Limb (tissue), 2 donors: Measurements from ENCODE around the gene TENM3.
"Not testable (repeated sequence)": the region's sequence is repeated elsewhere in the genome, so short reads cannot be mapped to it uniquely, and the experiment has no call there.

ENCODE experiments used
- DNase-seq, 2 donors: peaks; one replicate each; pipeline ENCODE4 v3.0.0-alpha.2; 2016; ENCODE audit errors: extremely low spot score in 2 of 2

TENM3 gene

DNA sequence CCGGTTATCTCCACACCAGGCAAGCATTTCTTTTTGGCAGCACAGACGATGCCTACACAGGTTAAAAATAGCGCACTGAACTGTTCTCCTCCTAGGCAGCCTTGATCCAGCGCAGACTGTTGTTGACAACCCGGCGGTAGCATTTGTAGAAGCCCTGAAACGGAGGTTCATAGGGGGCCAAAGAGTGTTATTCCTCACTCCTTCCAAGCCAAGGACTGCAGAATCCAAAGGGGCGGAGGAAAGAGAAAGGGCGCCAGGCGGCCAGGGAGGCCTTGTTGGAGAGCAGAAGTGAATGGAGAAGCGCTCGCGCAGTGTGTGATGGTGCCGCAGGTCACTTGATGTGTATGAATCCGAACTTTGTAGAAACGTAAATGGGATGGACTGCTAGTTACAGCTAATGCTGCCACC, 82.7 kb downstream of the TENM3 start:
- DNase-seq = no peak

DNA sequence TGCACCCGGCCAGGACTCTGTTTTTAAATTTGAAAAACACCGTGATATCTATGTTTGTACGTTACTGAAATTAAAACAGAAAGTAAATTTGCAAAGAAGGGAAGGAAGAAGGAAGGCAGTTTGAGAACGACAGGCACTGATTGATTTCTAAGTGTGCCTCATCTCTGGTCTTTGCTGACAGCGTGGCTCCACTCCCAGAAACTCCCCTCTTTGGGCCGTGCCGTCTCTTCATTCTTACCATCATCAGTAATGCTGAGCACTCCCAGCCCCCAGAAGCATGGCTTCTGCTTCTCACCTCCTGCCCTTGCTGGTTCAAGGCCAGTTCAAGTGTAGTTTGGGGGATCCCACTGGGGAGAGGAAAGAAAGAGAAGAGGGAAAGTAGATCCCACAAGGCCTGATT, 85.3 kb downstream of the TENM3 start:
- no peak for DNase-seq

DNA sequence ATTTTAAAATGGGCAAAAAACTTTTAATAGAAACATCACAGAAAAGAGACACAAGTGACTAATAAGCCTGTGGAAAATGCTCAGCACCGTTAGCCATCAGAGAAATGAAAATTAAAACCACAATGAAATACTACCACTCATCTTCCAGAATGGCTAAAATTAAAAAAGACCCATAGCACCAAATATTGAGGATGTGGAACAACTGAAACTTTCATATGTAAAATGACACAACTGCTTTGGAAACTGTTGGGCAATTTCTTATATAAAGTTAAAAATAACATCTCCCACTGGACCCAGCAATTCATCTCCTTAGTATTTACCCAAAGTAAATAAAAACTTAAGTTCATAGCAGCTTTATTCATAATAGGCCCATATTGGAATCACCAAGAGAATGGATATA, 94.2 kb downstream of the TENM3 start:
- no peak for DNase-seq

DNA sequence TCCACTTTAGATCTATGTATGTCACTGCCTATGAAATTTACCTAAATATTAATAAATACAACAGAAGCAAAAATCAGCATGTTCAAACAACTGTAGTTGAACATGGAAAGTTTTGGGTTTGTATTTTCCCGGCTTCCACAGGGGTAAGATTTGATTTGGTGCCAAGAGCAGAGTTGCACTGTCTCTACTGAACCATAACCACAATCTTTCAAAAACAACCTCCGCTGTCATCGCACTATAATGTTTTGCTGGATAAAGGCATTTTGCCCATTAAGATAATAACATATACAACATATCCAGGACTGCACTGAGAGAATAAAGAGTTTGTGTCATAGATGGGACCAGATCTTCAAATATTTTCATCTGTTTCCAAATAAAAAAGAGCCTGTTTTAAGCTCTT, 94.9 kb downstream of the TENM3 start:
- DNase-seq = no peak

DNA sequence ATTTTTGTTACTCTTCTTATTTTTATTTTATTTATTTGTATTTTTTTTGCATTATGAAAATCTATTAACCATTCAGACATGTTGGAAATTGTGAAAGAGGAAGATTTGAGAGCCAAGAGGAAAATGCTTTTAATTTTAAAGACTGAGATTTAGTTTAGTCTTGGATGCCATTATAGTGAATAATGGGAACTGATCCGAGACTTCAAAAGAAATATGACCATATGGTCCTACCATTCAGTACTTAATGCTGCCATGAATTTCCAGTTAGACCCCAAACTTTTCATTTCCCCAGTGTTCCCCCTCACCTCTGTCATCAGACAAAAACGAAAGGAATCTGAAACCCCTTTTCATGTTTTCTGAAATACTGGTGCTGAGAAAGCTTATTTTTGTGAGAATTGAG, 95.5 kb downstream of the TENM3 start:
- DNase-seq = no peak

DNA sequence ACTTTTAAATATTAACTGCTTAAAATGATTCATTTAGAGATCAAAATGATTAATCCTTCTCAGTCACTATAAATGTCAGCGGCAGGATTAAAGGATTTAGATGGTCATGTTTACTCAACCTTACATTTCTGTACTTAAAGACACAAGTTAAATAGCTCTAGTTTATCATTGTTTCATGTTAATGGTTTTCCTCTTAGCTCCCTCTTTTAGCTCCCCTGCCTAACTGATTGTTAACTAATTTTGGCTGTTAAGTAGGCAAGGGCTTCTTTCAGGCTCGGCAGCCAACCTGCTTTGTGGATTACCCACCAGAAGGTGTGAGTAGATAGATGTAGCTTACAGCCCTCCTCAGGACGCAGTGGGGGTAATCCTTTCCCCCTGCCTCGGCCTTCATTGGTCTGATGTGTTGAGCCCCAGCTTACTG, 96.0 kb downstream of the TENM3 start:
- DNase-seq = no peak

DNA sequence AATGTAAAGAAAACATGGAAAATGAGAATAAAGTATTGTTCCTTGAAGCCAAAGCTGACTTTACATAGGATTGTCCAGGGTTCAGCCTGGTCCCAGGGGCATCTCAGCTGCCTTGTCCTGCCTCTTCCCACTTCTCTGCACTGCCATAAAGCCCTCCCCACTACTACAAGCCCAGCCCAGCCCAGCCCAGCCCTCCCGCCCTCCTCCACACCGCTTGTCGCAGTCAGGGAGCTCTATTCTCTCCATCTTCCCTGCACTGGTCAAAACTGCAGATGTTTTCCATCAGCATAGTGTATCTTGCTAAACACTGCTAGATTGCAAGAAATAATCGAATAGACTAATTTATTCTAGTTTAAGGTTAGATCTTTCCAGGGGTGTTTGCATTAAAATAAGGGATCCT, 100.3 kb downstream of the TENM3 start:
- DNase-seq = no peak

DNA sequence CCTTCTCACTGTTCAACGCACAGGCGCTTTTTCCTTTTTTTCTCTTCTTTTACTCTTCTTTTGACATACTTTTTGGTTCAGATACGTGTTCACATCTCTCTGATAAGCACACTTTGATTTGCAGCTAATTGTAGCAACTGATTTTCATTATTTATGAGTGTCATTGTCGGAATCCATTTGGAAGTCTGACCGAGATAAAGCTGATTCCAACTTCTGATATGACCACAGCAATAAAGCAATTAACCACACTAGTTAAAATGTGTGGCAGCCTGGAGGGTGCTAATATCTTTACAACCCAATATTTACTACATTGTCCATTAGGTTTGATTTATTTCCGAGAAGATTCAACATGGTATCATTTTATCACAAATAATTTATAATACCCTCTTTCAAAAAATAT, 101.8 kb downstream of the TENM3 start:
- no peak for DNase-seq

DNA sequence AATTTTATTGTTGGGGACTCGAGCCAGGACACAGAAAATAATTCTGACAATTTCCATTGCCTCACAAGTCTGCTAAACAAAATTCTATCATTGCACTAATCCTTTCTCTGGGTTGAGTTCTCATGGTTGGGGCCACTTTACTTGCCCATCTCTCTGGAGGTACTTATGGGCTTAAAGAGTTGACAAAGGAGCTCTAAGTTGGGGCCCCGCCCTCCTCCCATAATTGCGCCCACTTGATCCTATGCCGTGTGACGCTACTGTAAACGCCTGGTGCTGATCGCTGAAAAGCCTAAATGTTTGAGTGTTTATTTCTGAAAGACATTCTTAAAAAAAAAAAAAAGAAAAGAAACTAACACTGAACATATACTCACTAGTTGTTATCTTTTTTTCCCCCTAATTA, 103.0 kb downstream of the TENM3 start:
- no peak for DNase-seq

DNA sequence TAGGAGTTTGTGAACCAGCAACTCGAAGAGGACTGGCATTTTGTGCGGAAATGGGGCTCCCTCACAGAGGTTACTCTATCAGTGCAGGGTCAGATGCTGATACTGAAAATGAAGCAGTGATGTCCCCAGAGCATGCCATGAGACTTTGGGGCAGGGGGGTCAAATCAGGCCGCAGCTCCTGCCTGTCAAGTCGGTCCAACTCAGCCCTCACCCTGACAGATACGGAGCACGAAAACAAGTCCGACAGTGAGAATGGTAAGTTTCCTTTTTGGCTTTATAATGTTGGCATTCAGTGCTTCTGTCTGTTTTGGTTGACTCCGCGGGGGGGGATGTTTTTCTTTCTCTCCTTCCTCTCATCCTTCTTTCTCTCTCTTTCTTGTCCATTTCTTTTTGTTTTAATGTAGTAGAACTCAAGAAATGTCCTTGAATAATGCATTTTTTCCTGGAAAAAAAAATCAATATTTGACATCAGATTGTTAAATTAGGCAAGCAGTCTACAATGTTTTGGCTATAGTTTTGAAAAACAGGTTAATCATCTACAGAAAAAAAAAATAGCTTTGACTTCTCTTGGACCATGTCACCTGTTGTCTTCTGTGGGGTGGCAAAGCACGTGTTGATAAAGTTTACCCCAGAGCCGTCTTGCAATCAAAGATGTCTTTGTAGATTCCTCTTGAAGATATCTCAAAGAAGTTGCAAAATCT, 103.6 kb downstream of the TENM3 start:
- DNase-seq = no peak

DNA sequence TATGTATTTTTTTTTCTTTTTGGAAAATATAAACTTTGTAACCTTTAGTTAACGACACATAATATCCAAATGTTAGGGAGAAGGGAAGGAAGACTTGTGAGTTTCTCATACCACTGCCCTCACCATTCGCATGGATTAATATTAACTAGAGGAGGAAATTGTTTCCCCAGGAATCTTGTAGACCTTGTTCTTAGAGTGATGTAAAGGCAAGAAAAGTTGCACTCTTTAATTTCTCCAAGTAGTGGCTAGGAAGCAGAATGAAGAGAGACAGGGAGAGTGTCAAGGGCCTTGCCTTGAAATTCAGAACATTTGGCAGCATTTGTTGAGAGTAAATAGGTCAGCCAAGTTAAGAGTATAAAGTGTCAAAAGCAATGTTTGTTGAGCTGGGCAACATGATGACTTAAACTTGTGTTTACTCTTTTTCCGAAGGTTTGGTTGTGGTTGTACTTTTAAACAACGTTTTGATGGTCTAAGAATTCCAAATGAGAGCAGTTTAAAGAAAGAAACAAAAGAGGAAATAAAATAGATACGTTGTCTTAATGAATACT, 105.7 kb downstream of the TENM3 start:
- DNase-seq = no peak

DNA sequence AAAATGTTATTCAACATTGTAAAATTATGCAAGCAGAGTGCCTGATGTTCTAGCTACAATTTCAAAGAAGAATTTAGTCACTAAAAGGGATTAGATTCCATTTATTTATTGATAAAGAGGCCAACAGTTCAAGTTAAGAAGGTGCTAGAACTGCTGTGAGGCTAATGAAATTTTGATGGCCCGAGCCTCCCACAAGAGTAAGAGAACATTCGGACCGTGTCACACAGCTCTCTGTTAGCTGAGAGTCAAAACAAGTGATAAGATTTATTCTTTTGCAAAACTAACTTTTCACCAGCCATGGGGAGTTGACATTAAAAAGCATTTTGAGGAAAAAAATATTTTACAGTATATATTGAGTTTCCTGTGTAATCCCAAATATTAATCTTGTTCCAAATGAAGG, 106.8 kb downstream of the TENM3 start:
- no peak for DNase-seq

DNA sequence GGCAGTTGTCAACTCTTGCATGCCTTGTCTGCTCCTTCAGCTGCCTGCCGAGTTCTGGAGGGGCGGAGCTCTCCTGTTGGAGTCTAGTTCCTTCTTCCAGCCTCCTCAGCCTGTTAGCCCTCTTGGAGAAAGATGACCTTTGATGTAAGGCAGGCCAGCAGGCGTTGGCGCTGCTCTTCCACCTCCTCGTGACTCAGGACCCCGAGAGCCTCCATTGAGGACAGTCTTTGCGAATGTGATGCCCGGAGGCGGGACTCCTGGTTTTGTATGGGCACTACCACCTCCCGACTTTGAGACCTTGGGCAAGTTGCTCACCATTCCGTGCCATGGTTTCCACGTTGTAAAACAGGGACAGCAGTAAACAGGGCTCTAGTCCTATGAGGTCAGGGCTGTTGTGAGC, 108.3 kb downstream of the TENM3 start:
- no peak for DNase-seq

DNA sequence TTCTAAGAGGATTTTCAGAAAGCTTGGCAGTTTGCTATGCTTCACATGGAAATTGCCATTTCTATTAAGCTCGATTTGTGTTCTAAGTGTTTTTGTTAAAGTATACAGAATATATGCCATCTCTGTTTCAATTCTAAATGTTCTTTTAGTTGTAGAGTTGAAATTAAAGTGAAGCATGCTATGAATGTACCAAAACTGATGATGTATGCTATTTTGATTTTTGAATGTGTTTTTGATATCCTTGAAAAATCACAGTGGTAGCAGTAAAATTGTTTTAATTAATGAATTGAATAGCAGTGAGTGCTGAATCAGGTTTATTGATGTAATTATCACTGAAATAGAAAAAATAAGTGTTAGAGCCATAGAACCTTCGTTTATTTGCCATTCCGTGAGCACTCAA, 110.9 kb downstream of the TENM3 start:
- DNase-seq = no peak

DNA sequence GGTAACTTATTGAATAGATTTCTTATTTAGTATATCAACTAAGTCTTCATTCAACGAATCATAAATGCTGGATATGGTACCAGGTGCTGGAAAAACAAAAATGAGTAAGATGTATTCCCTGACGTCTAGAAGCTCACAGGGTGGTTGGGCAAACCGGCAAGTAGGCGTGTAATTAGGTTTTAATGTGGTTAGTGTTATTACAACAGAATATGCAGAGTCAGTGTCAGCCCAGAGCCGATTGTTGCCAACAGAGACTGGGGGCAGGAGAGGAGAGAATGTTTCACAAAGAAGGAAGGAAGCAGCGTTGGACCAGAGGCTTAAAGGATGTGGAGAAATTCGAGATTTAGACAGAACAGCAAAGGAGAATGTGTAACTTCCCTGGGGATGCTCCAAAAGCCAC, 111.7 kb downstream of the TENM3 start:
- no peak for DNase-seq

DNA sequence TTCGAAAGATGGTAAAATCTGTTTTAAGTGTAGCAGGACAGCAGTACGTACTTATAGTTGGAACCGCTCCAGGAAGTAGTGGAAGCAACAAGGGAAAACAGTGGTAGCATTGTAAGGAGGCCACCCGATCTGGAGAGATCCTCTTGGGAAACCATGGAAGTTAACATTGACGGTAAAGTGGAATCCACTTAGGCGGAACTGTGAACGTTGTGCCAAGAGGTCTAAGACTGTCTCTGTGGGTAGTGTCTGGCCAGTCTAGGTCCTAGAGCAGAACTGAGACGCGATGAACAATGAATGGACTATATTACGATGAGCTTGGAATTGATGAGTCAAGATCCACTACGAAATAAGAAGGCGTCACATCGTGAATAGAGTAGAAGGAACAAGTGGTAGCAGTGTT, 124.0 kb downstream of the TENM3 start:
- DNase-seq = peak in 1 of 2 donors; percentile 12

DNA sequence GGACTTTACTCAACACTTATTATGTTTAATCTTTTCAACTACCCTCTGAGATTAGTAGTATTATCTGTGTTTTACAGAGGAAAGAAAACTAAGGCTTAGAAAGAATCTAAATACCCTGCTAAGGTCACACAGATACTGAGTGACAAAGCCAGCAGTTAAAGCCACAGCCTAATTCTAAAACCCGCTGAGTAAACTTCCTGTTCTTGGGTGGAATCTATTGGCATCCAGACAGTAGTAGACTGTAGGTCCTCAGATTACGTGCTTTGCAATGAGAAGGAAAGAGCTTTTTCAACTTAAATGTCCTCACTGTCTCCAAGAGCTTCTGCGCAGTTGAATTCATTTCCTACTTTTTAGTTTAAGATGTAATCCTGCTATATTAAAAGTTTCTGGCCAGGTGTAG, 126.0 kb downstream of the TENM3 start:
- no peak for DNase-seq

DNA sequence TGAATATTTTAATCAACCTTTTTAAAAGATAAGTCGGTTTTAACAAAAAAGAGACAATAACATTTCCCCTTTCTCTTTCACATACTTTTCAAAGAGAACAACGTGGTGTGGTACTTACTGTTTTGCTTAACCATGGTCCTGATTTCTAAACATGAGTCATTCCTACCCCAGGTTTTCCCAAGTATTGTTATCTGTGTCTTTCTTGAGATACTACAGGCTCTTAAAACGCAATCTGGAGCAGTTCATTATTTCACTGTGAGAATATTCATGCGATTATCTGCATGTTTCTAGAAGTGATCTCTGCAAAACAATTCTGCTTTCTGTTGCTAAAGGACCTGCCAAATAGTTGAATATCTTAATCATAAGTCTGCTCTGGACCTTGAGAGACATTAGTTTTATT, 127.3 kb downstream of the TENM3 start:
- DNase-seq = no peak

DNA sequence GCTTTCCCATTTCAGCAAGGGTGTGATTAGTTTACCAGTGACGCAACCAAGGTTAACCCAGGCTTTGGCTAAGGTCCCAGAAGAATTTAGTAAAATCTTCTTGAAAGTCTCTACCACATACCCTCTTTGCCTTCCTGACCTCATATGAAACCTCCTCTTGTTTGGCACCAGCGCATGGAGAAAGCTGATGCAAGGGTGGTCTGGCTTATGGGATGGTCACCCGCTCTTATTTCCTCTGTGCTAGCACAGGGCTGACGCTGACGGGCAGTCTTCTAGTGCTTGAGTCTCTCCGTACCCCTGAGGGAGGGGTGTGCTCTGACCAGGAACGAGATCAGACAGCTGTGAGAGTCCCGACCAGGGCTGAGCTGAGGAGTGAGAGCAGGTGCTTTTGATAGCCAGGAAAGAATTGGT, 137.6 kb downstream of the TENM3 start:
- DNase-seq = peak in 1 of 2 donors; percentile 34

DNA sequence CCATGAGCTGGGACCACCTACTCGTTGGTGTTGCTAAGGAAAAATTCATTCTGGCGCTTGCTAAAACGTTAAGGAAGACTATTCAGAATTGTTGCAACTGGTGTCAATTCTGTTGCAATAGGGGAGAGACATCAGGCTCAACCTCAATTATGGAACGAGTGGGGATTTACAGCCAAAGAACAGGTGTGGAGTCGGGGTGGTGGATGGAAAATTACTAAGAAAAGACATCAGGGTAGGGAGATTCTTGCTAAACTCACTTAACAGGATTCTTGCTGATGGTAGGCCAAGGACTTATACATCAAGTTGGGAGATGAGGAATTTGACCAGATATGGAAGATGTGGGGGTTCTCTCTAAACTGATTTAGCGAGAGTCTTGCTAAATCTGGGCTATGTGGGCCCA, 139.7 kb downstream of the TENM3 start:
- no peak for DNase-seq

DNA sequence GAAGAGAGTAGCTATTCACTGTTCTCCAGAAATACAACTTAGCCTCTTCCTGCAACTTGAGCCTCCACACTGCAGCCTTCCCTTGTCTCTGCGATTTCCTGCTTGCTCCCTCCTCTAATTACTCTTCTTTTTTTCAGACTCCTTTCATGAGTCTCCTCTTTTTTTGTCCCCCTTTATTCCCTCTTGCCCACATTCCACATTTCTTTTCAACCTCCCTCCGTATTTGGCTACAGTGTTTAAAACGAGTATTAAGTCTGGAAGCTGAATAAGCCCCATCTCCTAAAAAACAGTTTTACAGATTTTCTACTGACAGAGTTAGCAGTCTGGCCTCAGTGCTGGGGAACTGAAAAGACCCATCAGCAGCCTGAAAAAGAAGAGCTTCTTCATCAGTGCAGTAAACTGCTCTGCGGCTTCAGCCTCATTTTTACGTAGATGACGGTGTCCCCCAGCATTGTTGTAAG, 141.5 kb downstream of the TENM3 start:
- peak in 1 of 2 donors; percentile 68 for DNase-seq

DNA sequence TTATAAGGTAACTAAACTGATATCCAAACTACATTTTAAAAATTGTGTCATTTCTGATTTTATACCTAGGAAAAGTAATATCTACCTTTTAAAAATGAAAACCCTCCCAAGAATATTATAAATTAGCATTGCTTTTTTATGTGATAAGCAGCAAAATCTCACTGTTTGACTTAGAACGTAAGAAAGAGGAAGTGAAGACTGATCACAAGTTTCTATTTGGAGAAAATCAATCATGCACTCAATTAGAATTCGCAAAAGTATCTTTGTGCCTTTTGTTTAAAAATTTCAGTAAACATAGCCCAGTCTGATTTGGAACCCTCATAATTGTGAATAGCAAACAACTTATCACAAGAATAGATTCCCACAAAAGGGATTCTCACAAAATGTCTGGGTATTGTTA, 142.7 kb downstream of the TENM3 start:
- no peak for DNase-seq

DNA sequence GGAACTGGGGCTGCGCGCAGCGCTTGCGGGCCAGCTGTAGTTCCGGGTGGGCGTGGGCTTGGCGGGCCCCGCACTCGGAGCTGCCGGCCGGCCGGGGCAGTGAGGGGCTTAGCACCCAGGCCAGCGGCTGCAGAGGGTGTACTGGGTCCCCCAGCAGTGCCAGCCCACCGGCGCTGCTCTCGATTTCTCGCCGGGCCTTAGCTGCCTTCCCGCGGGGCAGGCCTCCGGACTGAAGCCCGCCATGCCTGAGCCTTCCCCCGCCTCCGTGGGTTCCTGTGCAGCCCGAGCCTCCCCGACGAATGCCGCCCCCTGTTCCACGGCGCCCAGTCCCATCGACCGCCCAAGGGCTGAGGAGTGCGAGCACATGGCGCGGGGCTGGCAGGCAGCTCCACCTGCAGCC, 143.4 kb downstream of the TENM3 start:
- DNase-seq = not testable (repeated sequence)
